Skin epidermis (tissue), 12 donors: ENCODE data around the gene CDKL1.
A peak's percentile ranks its signal among the peaks of the same experiment; 100 is the strongest.
"Not testable (repeated sequence)": the region's sequence is repeated elsewhere in the genome, so short reads cannot be mapped to it uniquely, and the experiment has no call there.

Experiments
- H3K27ac ChIP-seq, 21 experiments: fragments of 200-600 bp; sonication (generic) in 11 of 21; one replicate each; pipeline ENCODE4 v1.5.0; 2020; ENCODE audit warnings: mild to moderate bottlenecking in 3 of 21, inconsistent platforms in 2 of 21, moderate library complexity in 2 of 21
- H3K4me3 ChIP-seq, 7 experiments: fragments of 200-600 bp; sonication (generic) in 2 of 7; one replicate each; pipeline ENCODE4 v1.5.0; 2020; ENCODE audit warnings: inconsistent platforms in 2 of 7, mild to moderate bottlenecking in 2 of 7, moderate library complexity in 1 of 7

Gene CDKL1

DNA sequence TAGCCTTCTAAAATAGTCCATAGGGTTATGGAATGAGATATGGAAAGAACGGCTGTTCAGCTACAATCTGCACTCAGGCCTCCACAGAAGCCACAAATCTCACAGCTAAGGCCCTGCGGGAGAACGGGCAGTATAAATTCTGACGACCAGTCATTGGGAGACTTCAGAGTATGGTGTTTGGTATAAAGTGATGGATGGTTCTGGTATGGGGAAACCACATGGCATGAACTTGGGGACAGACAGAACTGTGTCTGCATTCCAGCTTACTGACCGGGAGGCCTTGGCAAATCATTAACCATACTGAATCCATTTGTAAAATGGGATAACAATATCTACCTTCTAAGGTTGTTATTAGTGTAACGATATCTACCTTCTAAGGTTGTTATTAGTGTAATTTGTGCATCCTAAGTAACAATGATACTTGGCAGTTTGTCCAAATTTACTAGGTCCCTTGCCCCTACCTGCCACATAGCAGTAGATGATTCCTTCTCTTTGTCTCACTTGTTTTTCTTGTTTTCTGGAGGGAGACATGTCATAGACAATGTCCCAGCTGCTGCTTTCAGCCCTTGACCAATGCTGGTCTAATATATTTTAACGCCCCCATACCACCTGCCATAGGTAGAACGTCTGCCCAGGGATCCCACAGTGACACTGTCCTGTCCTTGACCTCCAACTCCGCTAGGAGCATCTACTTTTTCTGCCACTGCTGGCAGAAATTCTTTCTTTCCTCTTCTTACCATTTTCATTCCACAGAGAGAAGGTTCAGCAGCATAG lies 6.8 kb downstream of the CDKL1 start:
- no peak overlapping the region for H3K27ac ChIP-seq
- no peak overlapping the region for H3K4me3 ChIP-seq

DNA sequence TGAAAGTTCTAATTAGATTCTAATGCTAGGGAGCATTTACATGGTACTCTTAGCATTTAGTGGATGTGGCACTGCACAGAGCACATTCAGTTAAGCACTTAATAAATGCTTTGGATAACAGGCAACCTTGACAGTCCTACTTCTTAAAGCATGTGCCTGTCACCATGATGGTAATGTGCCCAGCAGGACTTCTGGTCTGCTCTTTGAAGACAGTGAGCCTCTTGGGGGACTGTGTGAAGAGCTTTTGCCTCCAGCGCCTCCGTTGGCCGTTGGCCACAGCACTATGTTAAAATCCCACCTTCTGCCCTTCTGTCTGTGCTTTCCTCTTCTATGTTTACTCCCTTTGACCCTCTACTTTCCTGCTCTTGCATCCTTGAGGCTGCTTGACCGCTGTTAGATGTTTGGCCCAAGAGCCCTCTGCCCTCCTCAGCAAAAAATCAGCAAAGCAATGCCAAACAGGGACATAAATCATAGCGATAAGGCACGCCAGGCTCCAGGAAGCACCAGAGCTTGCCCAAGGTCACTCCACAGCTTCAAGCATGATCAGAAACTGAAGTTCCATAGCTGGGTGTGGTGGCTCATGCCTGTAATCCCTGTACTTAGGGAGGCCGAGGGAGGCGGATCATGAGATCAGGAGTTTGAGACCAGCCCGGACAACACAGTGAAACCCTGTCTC lies 8.3 kb downstream of the CDKL1 start:
- Histone ChIP-seq H3K27ac (no peak overlapping the region), H3K4me3 (no peak overlapping the region)

DNA sequence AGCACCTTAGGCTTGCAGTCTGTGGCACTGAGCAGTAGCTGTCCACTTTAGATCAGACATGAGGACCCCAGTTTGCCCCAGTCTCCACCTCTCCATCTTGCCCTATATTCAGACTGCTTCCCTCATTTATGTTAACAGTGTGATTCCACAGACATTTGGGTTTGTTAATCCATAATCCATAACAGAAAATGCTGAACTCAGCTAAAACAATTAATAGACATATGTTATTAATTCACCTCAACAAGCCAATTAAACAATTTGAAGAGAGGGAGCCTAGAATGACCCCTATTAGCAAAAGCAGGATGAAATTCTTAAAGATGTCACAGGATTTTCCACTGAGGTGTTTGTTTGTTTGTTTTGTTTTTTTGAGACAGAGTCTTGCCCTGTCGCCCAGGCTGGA lies 9.1 kb downstream of the CDKL1 start:
- Histone ChIP-seq H3K4me3 (no peak overlapping the region), H3K27ac (no peak overlapping the region)

DNA sequence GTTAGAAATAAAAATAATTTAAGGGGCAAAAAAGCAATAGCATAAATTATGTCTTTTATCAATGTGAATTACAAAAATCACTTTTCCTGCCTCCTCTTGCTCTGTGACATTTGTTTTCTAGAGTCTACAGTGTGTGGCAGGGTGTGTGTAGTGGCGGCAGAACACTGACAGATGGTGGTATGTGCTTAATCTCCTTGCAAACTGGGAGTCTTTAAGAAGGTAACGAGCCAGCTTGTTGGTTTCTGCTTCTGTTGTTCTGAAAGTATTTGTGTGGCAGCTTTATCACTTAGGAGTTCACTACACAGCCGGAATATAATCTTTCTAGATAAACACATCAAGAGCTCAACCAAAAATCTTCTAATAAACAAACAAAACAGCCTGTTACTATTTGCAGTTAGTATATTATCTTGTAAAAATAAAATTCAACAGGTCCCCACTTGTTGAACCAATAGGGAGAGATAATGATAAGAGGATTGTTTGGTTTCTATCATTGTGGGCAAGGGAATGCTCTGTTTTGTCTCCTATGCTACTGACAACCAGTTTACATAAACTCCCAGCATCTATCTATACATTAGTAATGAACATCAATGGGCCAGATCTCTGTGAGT lies 13.0 kb downstream of the CDKL1 start:
- no peak overlapping the region for H3K27ac ChIP-seq
- H3K4me3 ChIP-seq: no peak overlapping the region

DNA sequence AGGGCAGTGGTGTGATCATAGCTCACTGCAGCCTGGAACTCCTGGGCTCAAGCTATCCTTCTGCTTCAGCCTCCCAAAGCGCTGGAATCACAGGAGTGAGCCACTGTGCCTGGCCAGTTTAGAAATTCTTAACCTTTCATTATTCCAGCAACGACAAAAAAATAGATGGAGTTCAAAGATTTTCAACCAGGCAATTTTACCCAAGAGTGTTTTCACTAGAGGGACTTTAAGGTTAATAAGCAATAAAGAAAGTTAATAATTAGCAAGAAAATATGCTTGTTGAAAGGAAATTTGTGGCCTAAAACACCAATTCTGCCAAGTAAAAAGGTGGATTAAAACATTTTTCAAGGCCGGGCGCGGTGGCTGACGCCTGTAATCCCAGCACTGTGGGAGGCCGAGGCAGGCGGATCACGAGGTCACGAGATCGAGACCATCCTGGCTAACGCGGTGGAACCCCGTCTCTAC lies 14.8 kb downstream of the CDKL1 start:
- Histone ChIP-seq H3K4me3 (no peak overlapping the region), H3K27ac (no peak overlapping the region)

DNA sequence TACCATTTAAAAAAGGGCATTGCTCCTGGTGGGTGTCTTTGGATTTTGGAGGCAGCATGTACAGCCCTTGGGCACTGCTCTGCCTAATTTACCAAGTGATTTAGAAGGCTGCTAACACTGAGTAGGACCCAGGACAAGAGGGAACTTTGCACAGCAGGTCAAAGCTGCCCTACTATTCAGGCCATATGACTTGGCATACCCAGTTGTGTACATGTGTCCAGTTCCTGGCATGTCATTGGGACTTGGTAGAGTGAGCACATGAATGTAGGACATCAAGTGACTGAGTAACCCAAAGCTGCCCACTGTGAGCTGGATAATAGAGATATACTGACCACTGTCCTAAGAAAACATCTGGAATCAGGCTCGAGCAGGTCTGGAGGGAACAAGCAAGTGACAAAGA lies 15.7 kb downstream of the CDKL1 start:
- H3K4me3 ChIP-seq: no peak overlapping the region

DNA sequence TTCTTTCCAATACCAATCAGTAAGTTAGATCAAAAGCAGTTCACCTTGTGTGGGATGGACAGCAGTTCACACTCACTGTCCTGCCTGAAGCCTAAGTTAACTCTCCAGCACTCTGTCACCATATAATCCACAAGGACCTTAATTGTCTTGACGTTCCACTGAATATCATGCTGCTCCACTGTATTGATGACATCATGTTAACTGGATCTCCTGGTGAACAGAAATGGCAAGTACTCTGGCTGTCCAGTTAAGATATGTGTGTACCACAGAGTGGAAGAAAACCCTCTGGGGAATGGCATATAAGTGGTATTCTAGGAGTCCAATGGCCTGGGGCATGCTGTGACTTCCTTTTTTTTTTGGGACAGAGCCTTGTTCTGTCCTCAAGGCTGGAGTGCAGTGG lies 16.2 kb downstream of the CDKL1 start:
- no peak overlapping the region for H3K27ac ChIP-seq
- no peak overlapping the region for H3K4me3 ChIP-seq

More for the DNA sequence above, 15.7 kb downstream of the CDKL1 start:
- H3K27ac ChIP-seq: no peak overlapping the region

DNA sequence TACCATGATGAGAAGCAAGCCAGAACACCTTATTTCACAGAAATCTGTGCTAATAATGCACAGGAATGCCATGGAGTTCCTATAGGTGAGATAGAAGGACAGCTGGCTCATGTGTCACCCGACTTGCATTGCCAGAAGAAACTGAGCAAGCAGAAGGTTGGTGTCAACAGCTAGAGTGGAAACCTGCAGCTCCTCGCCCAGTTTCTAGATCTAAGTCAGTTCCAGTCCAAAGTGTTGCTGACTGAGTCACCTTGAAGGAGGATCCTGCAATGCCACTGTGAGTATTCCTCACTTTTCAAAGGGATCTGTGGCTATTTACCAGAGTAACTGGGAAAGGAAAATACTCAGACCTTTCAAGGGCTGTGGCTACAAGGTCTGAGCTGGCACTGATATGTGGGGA lies 17.1 kb downstream of the CDKL1 start:
- H3K27ac ChIP-seq: peak overlapping the region in 1 of 21 experiments; percentile 24
- no peak overlapping the region for H3K4me3 ChIP-seq

DNA sequence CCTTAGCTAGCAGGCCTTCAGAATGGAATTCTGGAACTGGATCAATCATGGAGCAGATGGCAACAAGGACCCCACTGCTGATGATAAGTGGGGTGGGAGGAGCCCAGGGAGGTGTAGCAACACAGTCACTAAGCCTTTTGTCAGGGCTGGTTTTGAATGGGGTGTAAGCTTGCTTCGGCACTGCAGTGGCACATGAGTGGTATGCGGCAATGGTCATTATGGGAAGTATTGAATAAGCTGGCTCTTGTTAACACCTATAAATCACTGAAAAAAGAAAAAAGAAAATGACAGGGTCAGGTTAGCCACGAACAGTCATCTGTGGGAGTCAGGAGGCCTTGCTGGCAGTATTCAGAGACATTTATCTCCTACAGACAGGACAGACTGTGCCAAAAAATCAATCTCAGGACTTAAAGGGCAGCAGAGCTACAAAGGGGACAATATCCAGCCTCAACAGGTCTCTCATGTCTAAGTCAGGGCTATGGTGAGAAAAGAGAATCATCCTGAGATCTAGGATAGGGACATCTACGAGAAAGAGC lies 19.1 kb downstream of the CDKL1 start:
- Histone ChIP-seq H3K27ac (no peak overlapping the region), H3K4me3 (no peak overlapping the region)

DNA sequence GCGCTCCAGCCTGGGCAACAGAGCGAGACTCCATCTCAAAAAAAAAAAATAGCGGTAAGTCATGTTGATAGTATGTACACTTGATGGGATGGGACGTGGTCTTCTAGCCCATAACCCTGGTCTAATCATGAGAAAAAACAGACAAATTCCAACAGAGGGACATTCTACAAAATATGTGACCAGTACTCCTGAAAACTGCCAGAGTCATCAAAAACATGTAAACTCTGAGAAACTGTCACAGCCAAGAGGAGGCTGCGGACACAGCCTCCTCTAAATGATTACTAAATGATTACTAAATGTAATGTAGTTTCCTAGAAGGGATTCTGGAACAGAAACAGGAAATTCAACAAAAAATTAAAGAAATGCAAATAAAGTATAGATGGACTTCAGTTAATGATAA lies 20.9 kb downstream of the CDKL1 start:
- H3K27ac ChIP-seq: no peak overlapping the region
- H3K4me3 ChIP-seq: no peak overlapping the region

DNA sequence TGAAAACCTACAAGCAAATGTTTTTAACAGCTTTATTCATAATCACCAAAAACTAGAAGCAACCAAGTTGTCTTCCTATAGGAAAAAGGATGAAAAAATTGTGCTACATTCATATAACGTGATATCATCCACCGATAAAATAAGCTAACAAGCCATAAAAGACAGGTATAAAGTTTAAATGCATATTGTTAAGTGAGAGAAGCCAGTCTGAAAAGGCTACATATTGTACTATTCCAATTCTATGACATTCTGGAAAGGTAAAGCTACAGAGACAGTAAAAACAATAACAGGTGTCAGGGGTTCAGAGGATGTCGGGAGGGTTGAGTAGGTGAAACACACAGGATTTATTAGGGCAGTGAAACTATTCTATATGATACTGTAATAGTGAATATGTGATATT lies 22.7 kb downstream of the CDKL1 start:
- H3K4me3 ChIP-seq: no peak overlapping the region
- H3K27ac ChIP-seq: no peak overlapping the region

DNA sequence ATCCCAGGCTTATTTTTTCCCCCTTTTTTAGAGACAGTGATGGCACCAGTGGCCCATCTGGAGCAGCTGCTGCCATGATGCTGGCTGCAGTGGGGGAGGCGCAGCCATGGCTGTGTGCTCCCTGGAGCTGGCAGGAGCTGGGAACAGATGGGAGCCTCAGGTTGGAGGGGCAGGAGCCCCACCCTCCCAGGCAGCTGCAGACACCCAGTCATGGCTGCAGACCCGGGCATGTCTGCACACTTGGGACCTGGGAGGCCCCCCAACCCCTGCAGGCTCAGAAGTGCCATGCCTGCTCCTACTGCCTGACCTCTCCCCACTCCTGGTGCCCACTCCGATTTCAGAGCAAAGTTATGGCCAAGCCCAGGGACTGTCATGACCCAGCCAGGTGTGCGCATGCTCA lies 25.1 kb downstream of the CDKL1 start:
- H3K4me3 ChIP-seq: no peak overlapping the region
- H3K27ac ChIP-seq: no peak overlapping the region

DNA sequence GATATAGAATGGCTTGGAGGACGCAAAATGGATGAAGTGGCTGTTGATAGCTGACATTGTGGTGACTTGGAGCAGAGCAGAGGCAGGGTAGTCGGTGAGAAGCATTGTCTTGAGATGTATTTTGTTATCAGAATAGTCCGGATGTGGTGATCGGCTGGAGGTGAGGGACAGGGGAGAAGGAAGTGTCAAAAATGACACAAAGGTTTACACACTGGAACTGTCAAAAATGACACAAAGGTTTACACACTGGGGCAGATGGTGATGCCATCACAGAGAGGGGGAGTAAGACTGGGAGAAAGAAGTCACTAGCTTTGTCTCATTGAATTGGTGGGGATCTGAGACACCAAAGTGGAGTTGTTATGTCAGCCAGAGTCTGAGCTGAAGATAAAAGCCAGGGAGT lies 30.1 kb downstream of the CDKL1 start:
- H3K27ac ChIP-seq: no peak overlapping the region
- no peak overlapping the region for H3K4me3 ChIP-seq

DNA sequence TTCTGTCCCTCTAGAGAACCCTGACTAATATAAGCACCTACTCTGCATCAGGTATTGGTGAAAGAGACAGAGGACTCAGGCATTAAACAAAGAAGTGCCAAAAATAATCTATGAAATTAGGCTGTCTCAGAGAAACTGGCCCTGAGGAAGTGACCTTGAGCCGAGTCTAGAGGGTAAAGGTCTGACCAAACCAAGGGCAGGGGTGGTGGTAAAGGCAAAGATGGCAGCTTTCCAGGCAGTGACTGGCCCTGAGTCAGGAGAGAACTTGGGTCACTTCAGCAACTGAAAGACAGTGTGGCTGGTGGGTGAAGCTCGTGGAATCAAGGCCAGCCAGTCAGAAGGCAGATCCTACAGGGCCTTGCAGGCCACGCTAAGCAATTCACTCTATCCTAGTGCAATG lies 30.6 kb downstream of the CDKL1 start:
- Histone ChIP-seq H3K4me3 (no peak overlapping the region), H3K27ac (peak overlapping the region in 1 of 21 experiments; percentile 38)

DNA sequence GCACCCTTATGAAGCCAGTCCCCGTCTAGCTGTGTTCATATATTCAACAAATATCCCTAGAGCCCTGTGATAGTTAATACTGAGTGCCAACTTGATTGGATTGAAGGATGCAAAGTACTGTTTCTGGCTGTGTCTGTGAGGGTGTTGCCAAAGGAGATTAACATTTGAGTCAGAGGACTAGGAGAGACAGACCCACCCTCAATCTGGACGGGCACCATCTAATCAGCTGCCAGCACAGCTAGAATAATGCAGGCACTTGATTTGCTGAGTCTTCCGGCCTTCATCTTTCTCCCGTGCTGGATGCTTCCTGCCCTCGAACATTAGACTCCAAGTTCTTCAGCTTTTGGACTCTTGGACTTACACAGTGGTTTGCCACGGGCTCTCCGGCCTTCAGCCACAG lies 31.1 kb downstream of the CDKL1 start:
- peak overlapping the region in 1 of 21 experiments; percentile 38 for H3K27ac ChIP-seq

DNA sequence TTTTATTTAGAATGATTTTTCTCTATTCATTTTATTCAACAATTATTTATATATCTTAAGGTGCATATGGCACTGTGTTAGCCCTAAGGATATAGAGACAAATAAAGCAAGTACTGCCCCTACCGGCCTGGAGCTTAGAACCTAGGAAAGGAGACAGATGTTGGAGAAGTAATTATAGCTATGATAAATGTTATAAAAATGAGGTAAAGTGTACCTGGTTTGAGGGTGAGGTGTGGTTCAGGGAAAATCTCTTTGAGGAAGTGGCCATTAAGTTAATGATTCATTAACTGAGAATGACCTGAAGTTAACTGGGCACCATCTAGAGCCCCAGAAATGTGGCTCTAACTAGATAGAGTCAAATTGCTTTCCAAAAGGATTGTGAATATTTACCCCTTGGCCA lies 31.9 kb downstream of the CDKL1 start:
- Histone ChIP-seq H3K27ac (peak overlapping the region in 1 of 21 experiments; percentile 76), H3K4me3 (no peak overlapping the region)

More for the DNA sequence above, 31.1 kb downstream of the CDKL1 start:
- H3K4me3 ChIP-seq: not testable (repeated sequence)

DNA sequence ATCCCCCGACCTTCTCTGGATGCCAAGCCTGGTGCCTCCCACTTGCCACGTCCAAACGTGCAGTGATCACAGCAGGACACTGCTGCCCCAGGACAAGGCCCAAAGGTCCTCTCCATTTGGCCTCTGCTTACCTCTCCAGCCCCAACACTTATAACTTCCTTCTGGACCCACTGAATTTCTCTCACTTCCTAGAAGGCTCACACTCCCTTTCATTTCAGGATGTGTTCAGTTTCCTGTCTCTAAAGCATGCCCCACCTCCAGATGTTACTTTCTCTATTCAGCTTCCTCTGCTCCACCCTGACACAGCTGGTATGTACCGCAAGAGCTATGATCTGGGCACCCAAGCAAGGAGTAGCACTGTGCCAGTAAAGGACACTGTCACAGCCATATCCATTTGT lies 33.0 kb downstream of the CDKL1 start:
- Histone ChIP-seq H3K27ac (peak overlapping the region in 20 of 21 experiments; percentile 19 to 87 (median 72)), H3K4me3 (peak overlapping the region in 6 of 7 experiments; percentile 9 to 34 (median 16))

DNA sequence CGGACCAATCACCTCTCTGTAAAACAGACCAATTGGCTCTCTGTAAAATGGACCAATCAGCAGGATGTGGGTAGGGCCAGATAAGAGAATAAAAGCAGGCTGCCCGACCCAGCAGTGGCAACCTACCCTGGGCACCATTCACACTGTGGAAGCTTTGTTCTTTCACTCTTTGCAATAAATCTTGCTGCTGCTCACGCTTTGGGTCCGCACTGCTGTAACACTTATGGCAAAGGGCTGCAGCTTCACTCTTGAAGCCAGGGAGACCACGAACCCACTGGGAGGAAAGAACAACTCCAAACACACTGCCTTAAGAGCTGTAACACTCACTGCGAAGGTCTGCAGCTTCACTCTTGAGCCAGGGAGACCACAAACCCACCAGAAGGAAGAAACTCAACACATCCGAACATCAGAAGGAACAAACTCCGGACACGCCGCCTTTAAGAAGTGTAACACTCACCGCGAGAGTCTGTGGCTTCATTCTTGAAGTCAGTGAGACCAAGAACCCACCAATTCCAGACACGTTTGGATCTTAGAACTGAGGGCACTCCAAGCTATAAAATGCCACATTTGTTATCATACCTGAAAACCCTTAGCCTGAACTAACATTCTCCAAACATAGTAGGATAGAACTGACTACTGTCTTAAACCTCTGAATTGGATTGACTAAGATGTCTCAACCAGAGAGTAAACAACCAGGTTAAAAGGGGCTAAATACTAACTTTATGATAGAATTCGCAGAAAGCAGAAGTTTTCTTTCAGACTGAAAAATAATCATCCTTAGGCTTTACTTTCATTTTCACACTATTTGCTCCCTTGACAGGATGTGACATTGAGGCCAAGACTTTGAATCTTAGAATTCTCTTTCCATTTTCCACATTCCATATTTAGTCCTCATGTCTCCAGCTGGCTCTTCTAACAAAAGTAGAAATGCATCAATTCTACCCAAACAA lies 33.6 kb downstream of the CDKL1 start:
- Histone ChIP-seq H3K4me3 (peak overlapping the region in 6 of 7 experiments; percentile 9 to 34 (median 16)), H3K27ac (peak overlapping the region in 20 of 21 experiments; percentile 19 to 87 (median 72))
